Smooth muscle cell (in vitro differentiated cells): ENCODE results near the gene AP4S1. TPM values are rescaled to one million over a fixed set of nuclear protein-coding genes. Genes with fewer than 3 reads are reported as not detected.

Experiments
- DNase-seq: peaks from one replicate; lab custom pipeline; 2025; ENCODE audit not compliant: unreplicated experiment; lab: John Stamatoyannopoulos, UW
- H2AFZ ChIP-seq: fragments of 200-600 bp; sonication (generic); 2 replicates; pipeline ENCODE4 v1.6.0; 2016; ENCODE audit warnings: antibody characterized with exemption, low read depth, mild to moderate bottlenecking
- H3F3A ChIP-seq: fragments of 200-600 bp; sonication (generic); 2 replicates; pipeline ENCODE4 v1.6.0; 2017; ENCODE audit warnings: antibody characterized with exemption, low read depth
- H3K27ac ChIP-seq: fragments of 200-600 bp; sonication (generic); 2 replicates; pipeline ENCODE4 v1.5.1; 2016; ENCODE audit warnings: low read depth, mild to moderate bottlenecking
- H3K27me3 ChIP-seq: fragments of 200-600 bp; sonication (generic); 2 replicates; pipeline ENCODE4 v1.6.1; 2016; ENCODE audit warnings: low read depth, mild to moderate bottlenecking
- H3K36me3 ChIP-seq: fragments of 200-600 bp; sonication (generic); 2 replicates; pipeline ENCODE4 v1.5.1; 2016; ENCODE audit warnings: low read depth
- H3K4me1 ChIP-seq: fragments of 200-600 bp; sonication (generic); 2 replicates; pipeline ENCODE4 v1.5.1; 2016; ENCODE audit warnings: low read depth
- H3K4me2 ChIP-seq: fragments of 200-600 bp; sonication (generic); 2 replicates; pipeline ENCODE4 v1.6.0; 2016; ENCODE audit warnings: mild to moderate bottlenecking
- H3K4me3 ChIP-seq: fragments of 200-600 bp; sonication (generic); 2 replicates; pipeline ENCODE4 v1.5.1; 2016; ENCODE audit warnings: mild to moderate bottlenecking
- H3K79me2 ChIP-seq: fragments of 200-600 bp; sonication (generic); 2 replicates; pipeline ENCODE4 v1.6.0; 2016; ENCODE audit warnings: low read depth, mild to moderate bottlenecking
- H3K9ac ChIP-seq: fragments of 200-600 bp; sonication (generic); 2 replicates; pipeline ENCODE4 v1.6.0; 2016; ENCODE audit warnings: low read depth
- H3K9me3 ChIP-seq: fragments of 200-600 bp; sonication (generic); replicated peaks from 2 replicates; pipeline ENCODE4 v1.5.1; 2016; ENCODE audit warnings: low read depth
- H4K20me1 ChIP-seq: fragments of 200-600 bp; sonication (generic); 2 replicates; pipeline ENCODE4 v1.6.0; 2016; ENCODE audit warnings: low read depth
- WGBS: methylation state at CpG from one replicate; pipeline ENCODE4 v1.1.7; 2016; ENCODE audit warnings: low lambda C conversion rate; 5-methylcytosine and 5-hydroxymethylcytosine counted together
- polyA plus RNA-seq: library from polyadenylated mRNA; unstranded; fragments of >200 nt; fragmentation: Nextera tagmentation; extraction: Ambion mirVana; gene quantifications from 2 replicates; pipeline ENCODE4 v1.2.1, GENCODE V29; 2016
- total RNA-seq: library from RNA; depleted of rRNA; stranded (reverse); fragments of >200 nt; gene quantifications from 2 replicates; pipeline ENCODE4 v1.2.3, GENCODE V29; 2014
- TF ChIP-seq, protein P1 (sequence below): fragments of 200-600 bp; sonication (generic); IDR thresholded peaks from 2 replicates; pipeline ENCODE4 v1.5.1; 2017; ENCODE audit warnings: borderline replicate concordance, mild to moderate bottlenecking, antibody characterized with exemption; ENCODE audit not compliant: insufficient read depth, poor library complexity, severe bottlenecking

The AP4S1 gene
- total and polyA plus RNA-seq, 2 experiments from 2014 or later, result 4.1 to 7.6 TPM

DNA sequence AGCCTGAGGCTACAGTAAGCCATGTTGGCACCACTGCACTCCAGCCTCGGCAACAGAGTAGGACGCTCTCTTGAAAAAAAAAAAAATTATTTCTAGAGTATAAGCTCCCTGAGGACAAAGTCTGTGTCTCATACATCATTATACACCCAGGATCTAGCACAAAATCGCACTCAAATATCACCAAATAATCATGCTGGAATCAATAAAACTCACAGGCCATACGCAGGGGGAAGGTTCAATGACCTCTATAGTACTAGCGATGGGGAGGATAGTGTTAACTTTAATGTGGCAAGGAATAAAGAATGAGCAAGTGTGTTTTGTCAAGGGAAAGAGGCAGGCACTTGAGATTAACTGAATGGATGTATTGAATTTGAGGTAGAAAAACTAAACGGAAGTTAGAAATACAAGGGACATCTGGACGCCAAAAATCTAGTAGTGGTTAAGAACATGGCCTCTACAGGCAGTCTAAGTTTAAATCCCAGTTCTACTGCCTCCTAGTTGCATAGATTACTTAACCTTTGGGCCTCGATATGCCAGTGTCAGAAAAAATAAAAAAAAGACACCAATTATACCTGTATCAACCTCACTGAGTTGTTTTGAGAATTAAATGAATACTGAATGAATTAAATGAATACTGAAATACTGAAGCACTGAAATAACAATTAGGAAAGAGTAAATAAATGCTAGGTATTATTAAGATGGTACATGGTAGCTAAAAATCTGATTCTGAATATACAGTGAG is 4.4 kb upstream of the AP4S1 start:
- Histone ChIP-seq H2AFZ (no peak overlapping the region), H4K20me1 (peaks cover 95% of the 10 kb centered on the region), H3K79me2 (peaks cover 100% of the 10 kb centered on the region), H3K4me2 (no peak overlapping the region), H3K4me3 (no peak overlapping the region), H3K4me1 (peaks cover 19% of the 10 kb centered on the region), H3F3A (no peaks in the 10 kb centered on the region), H3K36me3 (no peaks in the 10 kb centered on the region), H3K27me3 (no peaks in the 10 kb centered on the region), H3K9ac (no peak overlapping the region), H3K27ac (no peak overlapping the region), H3K9me3 (no peaks in the 10 kb centered on the region)
- WGBS, result 97% methylated on average over 8 of the region's 8 CpGs
- no peak for DNase-seq
- TF ChIP-seq, protein P1, sequence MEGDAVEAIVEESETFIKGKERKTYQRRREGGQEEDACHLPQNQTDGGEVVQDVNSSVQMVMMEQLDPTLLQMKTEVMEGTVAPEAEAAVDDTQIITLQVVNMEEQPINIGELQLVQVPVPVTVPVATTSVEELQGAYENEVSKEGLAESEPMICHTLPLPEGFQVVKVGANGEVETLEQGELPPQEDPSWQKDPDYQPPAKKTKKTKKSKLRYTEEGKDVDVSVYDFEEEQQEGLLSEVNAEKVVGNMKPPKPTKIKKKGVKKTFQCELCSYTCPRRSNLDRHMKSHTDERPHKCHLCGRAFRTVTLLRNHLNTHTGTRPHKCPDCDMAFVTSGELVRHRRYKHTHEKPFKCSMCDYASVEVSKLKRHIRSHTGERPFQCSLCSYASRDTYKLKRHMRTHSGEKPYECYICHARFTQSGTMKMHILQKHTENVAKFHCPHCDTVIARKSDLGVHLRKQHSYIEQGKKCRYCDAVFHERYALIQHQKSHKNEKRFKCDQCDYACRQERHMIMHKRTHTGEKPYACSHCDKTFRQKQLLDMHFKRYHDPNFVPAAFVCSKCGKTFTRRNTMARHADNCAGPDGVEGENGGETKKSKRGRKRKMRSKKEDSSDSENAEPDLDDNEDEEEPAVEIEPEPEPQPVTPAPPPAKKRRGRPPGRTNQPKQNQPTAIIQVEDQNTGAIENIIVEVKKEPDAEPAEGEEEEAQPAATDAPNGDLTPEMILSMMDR, result no peak

DNA sequence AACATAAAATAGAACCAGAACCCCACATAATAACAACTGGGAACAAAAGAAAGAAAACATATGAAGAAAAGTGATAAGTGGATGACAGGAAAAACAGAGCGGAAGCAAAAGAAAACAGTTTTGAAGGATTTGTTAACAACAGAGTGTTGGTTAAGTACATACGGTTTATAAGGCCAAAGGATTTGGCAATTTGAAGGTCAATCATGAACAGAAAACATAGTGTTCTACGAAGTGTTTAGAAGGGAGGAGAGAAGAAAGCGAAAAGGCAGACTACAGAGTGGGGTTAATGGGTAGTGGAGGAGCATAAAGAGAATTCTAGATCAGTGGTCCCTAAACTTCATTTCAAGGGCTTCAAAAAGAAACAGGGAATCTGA is 3.9 kb upstream of the AP4S1 start:
- H4K20me1 ChIP-seq, result peaks cover 89% of the 10 kb centered on the region
- no peak overlapping the region for H3K27ac ChIP-seq
- TF ChIP-seq, protein P1, result no peak
- no peak overlapping the region for H2AFZ ChIP-seq
- no peak for DNase-seq
- no peak overlapping the region for H3K4me3 ChIP-seq
- H3K4me1 ChIP-seq, result peaks cover 19% of the 10 kb centered on the region
- peaks cover 96% of the 10 kb centered on the region for H3K79me2 ChIP-seq
- no peaks in the 10 kb centered on the region for H3K36me3 ChIP-seq
- H3K9ac ChIP-seq, result no peak overlapping the region
- H3K4me2 ChIP-seq, result no peak overlapping the region
- WGBS, result 98% methylated on average over 4 of the region's 4 CpGs
- no peaks in the 10 kb centered on the region for H3K27me3 ChIP-seq
- no peaks in the 10 kb centered on the region for H3K9me3 ChIP-seq
- H3F3A ChIP-seq, result peaks cover under 1% of the 10 kb centered on the region

DNA sequence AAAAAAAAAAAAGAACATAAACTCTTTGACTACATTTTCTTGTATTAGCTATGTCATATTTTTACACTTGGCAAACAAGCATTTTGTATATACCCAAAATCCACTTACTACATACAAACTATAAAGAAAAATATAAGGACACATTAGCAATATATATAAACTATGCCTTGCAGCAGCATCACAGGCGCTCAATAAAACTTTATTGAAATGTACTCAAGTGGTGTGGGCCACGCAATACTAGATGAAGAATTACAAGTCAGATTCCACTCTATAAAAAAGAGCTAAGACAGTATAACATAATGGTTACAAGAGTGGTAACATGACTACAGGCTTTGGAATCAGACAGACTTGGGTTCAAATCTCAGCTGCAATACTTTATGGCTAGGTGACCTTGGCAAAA is 3.1 kb upstream of the AP4S1 start:
- H3K36me3 ChIP-seq, result no peaks in the 10 kb centered on the region
- peaks cover 81% of the 10 kb centered on the region for H4K20me1 ChIP-seq
- no peak overlapping the region for H3K27ac ChIP-seq
- H3K27me3 ChIP-seq, result no peaks in the 10 kb centered on the region
- H3K4me3 ChIP-seq, result no peak overlapping the region
- H3K9ac ChIP-seq, result no peak overlapping the region
- no peak for DNase-seq
- H2AFZ ChIP-seq, result no peak overlapping the region
- 68% methylated on average over 2 of the region's 2 CpGs for WGBS
- H3K4me1 ChIP-seq, result peaks cover 20% of the 10 kb centered on the region
- peaks cover 9% of the 10 kb centered on the region for H3F3A ChIP-seq
- no peak overlapping the region for H3K4me2 ChIP-seq
- peaks cover 88% of the 10 kb centered on the region for H3K79me2 ChIP-seq
- H3K9me3 ChIP-seq, result no peaks in the 10 kb centered on the region
- TF ChIP-seq, protein P1, result no peak

DNA sequence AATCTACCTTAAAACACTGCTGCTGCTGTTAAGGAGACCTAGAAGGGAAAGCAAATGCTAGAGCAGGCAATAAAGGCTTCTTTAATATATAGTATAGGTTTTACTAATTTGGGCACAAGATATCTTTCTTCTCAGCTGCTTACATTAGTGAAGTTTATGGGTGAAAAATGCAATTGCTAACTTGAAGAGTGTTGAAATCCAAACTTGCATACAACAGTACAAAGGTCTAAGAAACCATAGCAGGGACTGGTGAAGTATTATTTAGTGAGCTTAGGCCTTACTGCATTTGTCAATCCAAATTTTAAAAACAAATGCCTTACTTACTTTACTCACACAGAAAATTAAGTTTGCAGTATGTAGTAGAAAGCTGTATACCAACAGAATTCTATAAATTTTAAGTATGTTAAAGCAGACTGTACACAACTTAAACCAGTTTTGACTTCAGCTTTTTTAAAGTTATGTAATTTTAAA is 1.4 kb upstream of the AP4S1 start:
- H4K20me1 ChIP-seq, result peaks cover 64% of the 10 kb centered on the region

More for the DNA sequence above, 1.4 kb upstream of the AP4S1 start:
- no peaks in the 10 kb centered on the region for H3K27me3 ChIP-seq
- peak overlapping the region; percentile 95 for H3K4me2 ChIP-seq
- H3K9me3 ChIP-seq, result no peaks in the 10 kb centered on the region
- peak overlapping the region; percentile 1 for H3K27ac ChIP-seq
- H3K4me1 ChIP-seq, result peaks cover 23% of the 10 kb centered on the region
- no peaks in the 10 kb centered on the region for H3K36me3 ChIP-seq
- H3K79me2 ChIP-seq, result peaks cover 84% of the 10 kb centered on the region
- H3K9ac ChIP-seq, result peak overlapping the region; percentile 24
- H3K4me3 ChIP-seq, result peak overlapping the region; percentile 99
- no peak overlapping the region for H2AFZ ChIP-seq
- TF ChIP-seq, protein P1, result no peak
- DNase-seq, result no peak
- H3F3A ChIP-seq, result peaks cover 12% of the 10 kb centered on the region
